GM12891 (cell line): ENCODE results near the gene CDK8.

Experiments used
- POLR2A ChIP-seq: IDR thresholded peaks from 2 replicates; pipeline ENCODE4 v1.6.1; 2011; ENCODE audit warnings: low read depth, low read length, control low read depth
- POLR2AphosphoS5 ChIP-seq: IDR thresholded peaks from 2 replicates; pipeline ENCODE4 v1.6.1; 2011; ENCODE audit warnings: low read depth, low read length, control low read depth

- TF ChIP-seq POLR2AphosphoS5, result no peak
- TF ChIP-seq POLR2A, result no peak
Measured at GRCh38 chr13:26401578-26402021, 147.7 kb downstream of the CDK8 start.
